ENCODE results near the gene RBBP4. TPM values are rescaled to one million over a fixed set of nuclear protein-coding genes. Genes with fewer than 3 reads are reported as not detected.
A peak's percentile ranks its signal among the peaks of the same experiment; 100 is the strongest.
"Not testable (repeated sequence)": the region's sequence is repeated elsewhere in the genome, so short reads cannot be mapped to it uniquely, and the experiment has no call there.

Gene RBBP4
- 164 TPM for total RNA-seq

- peak; percentile 92 to 97 (median 97) for DNase-seq (ENCODE audit: low read depth in 2 of 3, low spot score in 2 of 3)
Observed at GRCh38 chr1:32650752-32651460, at the start of gene RBBP4. Gene RBBP4, plus strand, starts transcription at chr1:32651208. Its CDS starts 99 bp downstream, at chr1:32651307.

- no peak for DNase-seq (ENCODE audit: low read depth in 2 of 3, low spot score in 2 of 3)
Observed at GRCh38 chr1:32605711-32606424, 45.1 kb upstream of the RBBP4 start.

- no peak for DNase-seq (ENCODE audit: low read depth in 2 of 3, low spot score in 2 of 3)
Observed at GRCh38 chr1:32606565-32607371, 44.2 kb upstream of the RBBP4 start.

GRCh38 chr1:32609180-32609579, 41.8 kb upstream of the RBBP4 start:
- DNase-seq (ENCODE audit: low read depth in 2 of 3, low spot score in 2 of 3), result no peak

- no peak for DNase-seq (ENCODE audit: low read depth in 2 of 3, low spot score in 2 of 3)
Observed at GRCh38 chr1:32611859-32612188, 39.2 kb upstream of the RBBP4 start.

- peak in 2 of 3 donors; percentile 60 to 63 for DNase-seq (ENCODE audit: low read depth in 2 of 3, low spot score in 2 of 3)
Observed at GRCh38 chr1:32612189-32612881, 38.7 kb upstream of the RBBP4 start.

GRCh38 chr1:32613472-32613871, 37.5 kb upstream of the RBBP4 start:
- DNase-seq (ENCODE audit: low read depth in 2 of 3, low spot score in 2 of 3), result no peak

- DNase-seq (ENCODE audit: low read depth in 2 of 3, low spot score in 2 of 3), result no peak
Observed at GRCh38 chr1:32618673-32619221, 32.3 kb upstream of the RBBP4 start.

GRCh38 chr1:32619701-32620485, 31.1 kb upstream of the RBBP4 start:
- DNase-seq (ENCODE audit: low read depth in 2 of 3, low spot score in 2 of 3), result peak in 1 of 3 donors; percentile 63

GRCh38 chr1:32622205-32622604, 28.8 kb upstream of the RBBP4 start:
- DNase-seq (ENCODE audit: low read depth in 2 of 3, low spot score in 2 of 3), result no peak

- no peak for DNase-seq (ENCODE audit: low read depth in 2 of 3, low spot score in 2 of 3)
Observed at GRCh38 chr1:32622806-32623681, 28.0 kb upstream of the RBBP4 start.

GRCh38 chr1:32623775-32624174, 27.2 kb upstream of the RBBP4 start:
- DNase-seq (ENCODE audit: low read depth in 2 of 3, low spot score in 2 of 3), result peak in 2 of 3 donors; percentile 40 to 52

- DNase-seq (ENCODE audit: low read depth in 2 of 3, low spot score in 2 of 3), result no peak
Observed at GRCh38 chr1:32626176-32626575, 24.8 kb upstream of the RBBP4 start.

- peak in 1 of 3 donors; percentile 11 for DNase-seq (ENCODE audit: low read depth in 2 of 3, low spot score in 2 of 3)
Observed at GRCh38 chr1:32627596-32628162, 23.3 kb upstream of the RBBP4 start.

- DNase-seq (ENCODE audit: low read depth in 2 of 3, low spot score in 2 of 3), result not testable (repeated sequence)
Observed at GRCh38 chr1:32630173-32630572, 20.8 kb upstream of the RBBP4 start.

- DNase-seq (ENCODE audit: low read depth in 2 of 3, low spot score in 2 of 3), result no peak
Observed at GRCh38 chr1:32632829-32633228, 18.2 kb upstream of the RBBP4 start.

- no peak for DNase-seq (ENCODE audit: low read depth in 2 of 3, low spot score in 2 of 3)
Observed at GRCh38 chr1:32635508-32636277, 15.3 kb upstream of the RBBP4 start.
